Spleen (tissue), 7 donors: Measurements from ENCODE around the gene MYOC.

Source experiments
- CTCF ChIP-seq, 11 experiments: fragments of 200-600 bp in 7 of 11; fragments of 450-650 bp in 4 of 11; sonication (generic) in 4 of 11; IDR thresholded peaks in 8 of 11; conservative IDR thresholded peaks in 3 of 11; 1 replicate in 7 of 11; 2 replicates in 4 of 11; pipeline versions ENCODE4 v1.4.0 to v1.8.0; 2016 to 2021; ENCODE audit warnings: antibody characterized with exemption in 11 of 11, inconsistent platforms in 4 of 11, mild to moderate bottlenecking in 1 of 11
- POLR2AphosphoS5 ChIP-seq, 3 donors: sonication (generic); formaldehyde crosslinking; IDR thresholded peaks; one replicate each; pipeline ENCODE4 v1.5.1; 2017; ENCODE audit warnings: antibody characterized with exemption in 3 of 3
- donor health status: DM: no; HTN: no; CAD: no; lungs with moderate emphysema.
- donor health status: DM: no; HTN: no; CAD: no.
- donor health status: DM: no; HTN: no; CAD: no.

- TF ChIP-seq CTCF (IDR thresholded peaks at IDR 0.05 in 8 of 11, conservative IDR thresholded peaks at IDR 0.05 in 3 of 11) = no peak
- TF ChIP-seq POLR2AphosphoS5 (IDR thresholded peaks at IDR 0.05) = no peak
Observed at GRCh38 chr1:171668372-171668771, 15.9 kb upstream of the MYOC start.
